OCI-LY1 (cell line): ENCODE measurements around the gene PLPP1.

Experiments
- CTCF ChIP-seq: fragments of 200-600 bp; sonication (generic), shearing (Covaris generic); IDR thresholded peaks from 2 replicates; pipeline ENCODE4 v1.5.1; 2017; ENCODE audit warnings: mild to moderate bottlenecking, antibody characterized with exemption, low read length, moderate library complexity, mixed read lengths
- EZH2 ChIP-seq: fragments of 200-600 bp; sonication (generic), shearing (Covaris generic); IDR thresholded peaks from 2 replicates; pipeline ENCODE4 v1.8.0; 2017; ENCODE audit warnings: borderline replicate concordance, mixed run types, mild to moderate bottlenecking, antibody characterized with exemption, low read length, moderate library complexity, mixed read lengths

DNA sequence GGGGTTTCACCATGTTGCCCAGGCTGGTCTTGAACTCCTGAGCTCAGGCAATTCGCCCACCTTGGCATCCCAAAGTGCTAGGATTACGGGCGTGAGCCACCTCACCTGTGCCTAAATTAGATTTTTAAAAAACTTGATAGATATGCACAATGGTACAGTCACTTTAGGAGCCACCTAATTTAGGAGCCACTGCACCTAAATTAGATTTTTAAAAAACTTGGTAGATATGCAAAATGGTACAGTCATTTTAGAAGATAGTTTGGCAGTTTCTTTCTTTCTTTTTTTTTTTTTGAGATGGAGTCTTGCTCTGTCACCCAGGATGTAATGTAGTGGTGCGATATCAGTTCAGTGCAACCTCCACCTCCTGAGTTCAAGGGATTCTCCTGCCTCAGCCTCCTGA is 37.8 kb upstream of the PLPP1 start:
- TF ChIP-seq CTCF (no peak), EZH2 (no peak)
